HG02763 (cell line): Measurements from ENCODE around the gene KIAA0825.

Experiments
- ATAC-seq: cut with Tn5 transposase; IDR thresholded peaks from one replicate; pipeline ENCODE4 v1.9.1; 2021; ENCODE audit warnings: mild to moderate bottlenecking, moderate library complexity; ENCODE audit not compliant: unreplicated experiment

KIAA0825 gene, protein sequence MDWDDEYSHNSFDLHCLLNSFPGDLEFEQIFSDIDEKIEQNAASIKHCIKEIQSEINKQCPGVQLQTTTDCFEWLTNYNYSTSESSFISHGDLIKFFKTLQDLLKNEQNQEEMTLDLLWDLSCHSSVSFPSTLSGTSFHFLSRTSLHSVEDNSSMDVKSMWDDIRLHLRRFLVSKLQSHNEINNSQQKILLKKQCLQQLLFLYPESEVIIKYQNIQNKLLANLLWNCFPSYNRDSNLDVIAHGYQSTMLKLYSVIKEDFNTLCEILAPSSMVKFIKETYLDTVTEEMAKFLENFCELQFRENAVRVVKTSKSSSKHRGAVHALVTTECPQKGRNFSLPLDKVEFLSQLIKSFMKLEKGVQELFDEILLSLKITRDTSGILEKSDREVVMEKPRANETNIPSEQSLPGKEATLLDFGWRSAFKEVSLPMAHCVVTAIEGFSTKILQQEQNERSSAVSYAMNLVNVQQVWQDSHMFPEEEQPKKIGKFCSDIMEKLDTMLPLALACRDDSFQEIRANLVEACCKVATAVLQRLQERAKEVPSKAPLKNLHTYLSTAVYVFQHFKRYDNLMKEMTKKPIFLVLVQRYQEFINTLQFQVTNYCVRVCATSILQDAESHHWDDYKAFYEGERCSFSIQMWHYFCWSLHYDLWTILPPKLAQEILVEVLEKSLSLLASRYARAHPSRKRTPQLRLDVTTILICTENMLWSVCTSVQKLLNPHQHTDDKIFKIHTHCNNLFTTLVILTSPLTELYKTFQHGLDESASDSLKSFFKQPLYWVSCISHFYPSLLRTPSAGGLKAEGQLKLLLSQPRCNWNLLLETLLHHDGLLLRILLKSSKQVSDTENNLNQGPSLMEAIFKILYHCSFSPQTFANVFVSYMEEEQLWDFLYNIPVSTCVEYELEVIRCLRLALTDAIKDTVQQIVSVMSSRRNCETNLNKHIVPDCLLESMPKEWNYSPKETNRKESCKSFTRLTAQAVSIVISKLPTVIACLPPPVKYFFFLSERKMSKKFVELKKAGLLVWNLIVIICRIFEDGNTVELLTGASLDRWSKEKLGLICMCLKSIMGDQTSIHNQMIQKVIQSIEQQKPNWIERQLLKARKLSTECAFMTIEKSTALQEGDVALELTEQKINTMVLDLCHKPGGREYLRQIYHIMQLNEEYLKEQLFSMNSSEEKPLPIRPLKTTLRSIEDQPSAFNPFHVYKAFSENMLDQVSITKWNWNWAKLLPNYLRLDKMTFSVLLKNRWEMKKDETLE (N-terminal part only)

GRCh38 chr5:94618493-94619328 lies at the start of gene KIAA0825, which contains the start of gene SLF1:
KIAA0825 (minus strand) TSS chr5:94618604; CDS start chr5:94537126, 81,478 bp downstream.
SLF1 (plus strand) TSS chr5:94618669; CDS start chr5:94628811, 10,142 bp downstream.
- ATAC-seq, result peak; percentile 95

DNA sequence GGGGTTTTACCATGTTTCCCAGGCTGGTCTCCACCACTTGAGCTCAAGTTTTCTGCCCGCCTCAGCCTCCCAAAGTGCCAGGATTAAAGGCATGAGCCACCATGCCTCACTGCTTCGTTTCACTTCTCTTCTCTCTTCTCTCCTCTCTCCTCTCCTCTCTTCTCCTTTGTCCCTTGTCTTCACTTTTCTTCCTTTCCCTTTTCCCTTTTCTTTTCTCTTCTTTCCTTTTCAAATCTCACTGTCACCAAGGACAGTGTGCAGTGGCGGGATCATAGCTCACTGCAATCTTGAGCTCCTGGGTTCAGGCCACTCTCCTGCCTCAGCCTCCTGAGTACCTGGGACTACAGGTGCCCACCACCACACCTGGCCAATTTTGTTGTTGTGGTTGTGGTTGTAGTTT lies 49.5 kb upstream of the KIAA0825 start:
- ATAC-seq, result no peak

DNA sequence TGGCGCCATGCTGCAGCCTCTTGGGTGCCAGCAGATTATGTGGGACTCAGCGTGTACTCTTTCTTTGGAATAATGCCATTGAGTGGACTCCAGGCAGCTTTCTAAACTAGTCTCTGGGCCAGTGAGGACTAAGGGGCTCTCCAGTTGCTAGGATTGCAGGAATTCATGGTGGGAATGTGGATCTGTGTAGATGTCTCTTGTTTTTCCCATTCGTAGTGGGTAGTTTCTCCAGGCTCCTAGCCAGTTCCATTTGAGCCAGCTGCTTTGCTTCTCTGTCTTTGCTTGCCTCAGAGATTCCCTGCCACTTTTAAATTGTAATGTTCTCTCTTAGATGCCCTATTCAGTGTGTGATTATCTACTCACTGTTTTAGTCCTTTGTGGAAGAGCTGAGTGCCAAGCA lies 42.7 kb upstream of the KIAA0825 start:
- no peak for ATAC-seq

DNA sequence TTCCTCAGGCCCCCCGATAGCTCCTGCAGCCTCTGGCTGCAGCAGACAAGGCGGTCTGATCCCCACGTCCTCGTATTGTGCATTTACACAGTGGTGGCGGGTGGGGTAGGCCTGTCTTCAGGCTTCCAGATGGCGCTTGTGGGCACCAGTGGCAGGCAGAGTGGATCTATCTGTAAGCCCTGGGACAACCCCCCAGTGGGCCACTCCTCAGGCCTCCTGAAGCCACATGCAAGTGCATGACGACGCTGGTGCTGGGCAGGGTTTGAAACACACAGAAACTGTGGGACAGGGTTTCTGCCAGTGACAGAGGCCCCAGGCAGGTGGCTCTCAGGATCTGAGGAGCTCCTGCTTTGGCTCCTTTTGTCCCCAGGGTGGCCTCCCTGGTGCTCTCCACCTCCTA lies 42.1 kb upstream of the KIAA0825 start:
- ATAC-seq, result no peak

GRCh38 chr5:94658272-94658671 lies 39.9 kb upstream of the KIAA0825 start:
- no peak for ATAC-seq

- ATAC-seq, result no peak
These were observed 31.5 kb upstream of the KIAA0825 start for GRCh38 chr5:94649874-94650273.

DNA sequence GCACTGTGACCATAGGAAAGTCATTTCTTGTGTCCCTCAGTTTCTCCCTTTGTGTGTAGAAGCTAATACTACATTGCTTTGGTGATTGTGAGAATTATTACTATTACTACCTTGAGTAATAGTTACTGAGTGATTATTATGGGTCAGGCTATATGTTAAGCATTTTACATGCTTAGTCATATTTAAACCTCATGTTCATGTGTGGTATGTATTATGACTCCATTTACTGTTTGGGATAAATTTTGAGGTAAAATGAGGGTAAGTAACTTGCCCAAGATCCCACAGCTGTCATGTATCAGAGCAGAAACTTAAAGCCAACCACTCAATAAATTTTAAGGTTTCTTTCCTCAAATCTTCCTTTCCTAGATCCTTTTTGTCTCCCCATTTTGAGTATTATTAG lies 28.4 kb upstream of the KIAA0825 start:
- no peak for ATAC-seq

DNA sequence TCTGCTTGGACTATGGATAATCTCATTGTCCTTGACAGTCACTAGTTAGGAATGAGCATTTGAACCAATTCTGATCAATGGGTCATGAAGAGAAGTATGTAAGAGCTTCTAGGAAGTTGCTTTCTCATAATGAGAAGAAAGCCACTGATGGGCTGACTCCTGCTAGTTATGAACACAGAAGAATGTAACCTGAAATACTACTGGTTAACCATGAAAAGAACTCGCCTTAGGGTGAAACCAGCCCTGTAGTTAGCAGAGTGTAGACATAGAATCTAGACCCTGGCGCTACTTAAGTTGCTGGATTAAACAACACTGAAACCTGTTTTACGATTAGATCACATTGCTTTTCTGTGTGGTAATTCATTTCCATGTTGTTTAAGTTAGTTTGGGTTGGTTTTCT lies 26.6 kb upstream of the KIAA0825 start:
- ATAC-seq, result no peak

DNA sequence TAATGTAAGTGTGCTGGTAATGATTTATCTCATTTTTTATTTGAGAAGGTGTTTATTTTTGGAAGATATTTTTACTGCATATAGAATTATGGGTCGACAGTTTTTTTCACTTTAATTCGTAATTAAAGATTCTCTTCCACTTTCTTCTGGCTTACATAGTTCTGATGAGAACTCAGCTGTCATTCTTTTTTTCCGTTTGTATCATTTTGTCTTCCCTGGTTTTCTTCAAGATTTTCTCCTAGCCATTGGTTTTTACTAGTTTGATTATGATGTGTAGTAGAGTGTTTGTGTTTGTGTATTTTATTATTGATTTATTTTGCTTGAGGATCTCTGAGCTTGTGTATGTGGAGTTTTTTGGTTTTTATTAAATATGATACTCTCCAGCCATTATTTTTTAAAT lies 21.8 kb upstream of the KIAA0825 start:
- ATAC-seq, result no peak

GRCh38 chr5:94632024-94632423 lies 13.6 kb upstream of the KIAA0825 start:
- ATAC-seq, result peak; percentile 96

DNA sequence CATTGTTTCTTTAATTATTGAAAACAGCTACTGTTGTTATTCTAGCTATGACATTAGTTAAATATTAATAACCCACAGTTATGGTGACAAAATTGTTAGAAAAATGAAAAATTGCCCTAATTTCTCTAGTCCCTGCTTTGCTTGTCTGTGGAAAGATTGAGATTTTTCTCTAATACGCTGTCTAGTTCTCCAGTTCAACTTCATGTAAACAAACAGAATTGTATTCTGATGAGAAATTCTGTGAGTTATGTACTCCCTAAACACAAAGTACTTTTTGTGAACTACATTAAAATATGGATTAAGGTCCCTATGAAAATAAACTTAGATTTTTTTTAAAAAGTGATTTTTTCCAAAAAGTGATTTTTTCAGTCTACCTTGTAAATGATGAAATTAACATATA lies 8.8 kb upstream of the KIAA0825 start:
- ATAC-seq, result no peak

DNA sequence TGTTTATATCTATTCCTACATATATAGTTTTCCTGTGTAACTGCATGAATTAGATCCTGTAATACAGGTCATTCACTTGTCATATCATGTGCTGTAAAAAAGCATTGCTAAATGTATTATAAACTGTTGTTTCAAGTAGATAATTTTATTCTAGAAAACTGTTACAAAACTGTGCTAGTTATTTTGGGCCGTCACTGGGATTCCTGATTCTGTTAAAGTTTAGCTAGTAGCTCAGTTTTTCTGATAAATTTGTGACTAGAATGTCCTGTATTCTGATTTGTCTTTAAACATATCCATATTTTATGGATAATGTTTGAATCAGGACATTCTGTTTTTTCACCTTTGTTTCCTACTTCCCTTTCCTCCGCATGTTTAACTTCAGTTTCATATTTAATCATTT lies 5.5 kb upstream of the KIAA0825 start:
- ATAC-seq, result no peak

DNA sequence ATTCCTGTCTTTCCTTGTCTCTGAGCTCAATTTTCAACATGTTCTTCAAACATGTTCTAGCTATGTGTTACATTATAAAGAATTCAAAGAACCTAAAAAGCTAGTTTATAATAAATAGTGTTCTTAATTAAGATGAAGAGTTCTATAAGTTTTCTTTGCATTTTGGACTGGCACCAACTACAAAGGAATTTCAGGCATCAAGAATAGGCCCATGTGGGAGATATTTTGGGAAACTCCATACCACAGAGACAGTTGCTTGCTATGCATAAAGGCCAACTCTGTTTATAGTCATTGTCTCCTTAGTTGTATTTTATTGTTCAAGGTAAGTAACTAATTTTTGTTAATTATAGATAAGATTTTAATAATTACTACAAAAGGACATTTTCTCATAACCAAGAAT lies 4.6 kb upstream of the KIAA0825 start:
- ATAC-seq, result no peak

DNA sequence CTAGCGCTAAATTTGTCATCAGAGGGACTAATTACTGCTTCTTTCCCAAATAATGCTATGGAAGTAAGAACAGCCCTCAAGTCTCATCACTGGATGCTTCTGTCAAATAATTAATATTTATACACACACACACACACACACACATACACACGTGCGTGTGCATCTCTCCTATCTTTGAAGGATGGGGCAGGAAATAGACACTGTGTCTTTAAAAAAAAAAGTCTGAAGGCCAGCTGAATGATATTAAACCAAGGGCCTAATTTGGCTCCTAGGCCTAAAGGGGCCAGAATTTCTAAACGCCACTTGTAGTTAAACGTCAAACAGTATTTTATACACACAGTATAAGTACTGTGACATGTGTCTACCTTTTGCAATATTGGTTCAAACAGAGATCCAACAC lies 3.4 kb upstream of the KIAA0825 start:
- no peak for ATAC-seq

DNA sequence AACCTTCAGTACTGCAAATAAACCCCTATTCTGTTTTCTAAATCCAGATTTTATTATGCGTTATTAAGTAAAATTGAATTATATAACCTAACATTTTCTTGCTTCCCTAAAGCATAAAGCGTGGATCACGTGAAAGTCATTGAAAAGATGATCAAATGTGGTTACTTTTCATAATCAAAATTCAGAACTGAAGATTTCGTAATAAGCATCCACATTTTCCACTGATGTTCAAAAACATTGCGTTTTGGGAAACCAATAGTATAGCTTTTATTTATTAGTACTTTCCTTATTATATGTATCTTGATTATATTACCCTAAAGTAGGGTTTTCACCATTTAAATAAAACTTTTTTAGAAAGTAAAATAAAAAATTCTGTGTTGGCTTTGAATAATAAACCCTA lies 1.9 kb upstream of the KIAA0825 start:
- ATAC-seq, result no peak

DNA sequence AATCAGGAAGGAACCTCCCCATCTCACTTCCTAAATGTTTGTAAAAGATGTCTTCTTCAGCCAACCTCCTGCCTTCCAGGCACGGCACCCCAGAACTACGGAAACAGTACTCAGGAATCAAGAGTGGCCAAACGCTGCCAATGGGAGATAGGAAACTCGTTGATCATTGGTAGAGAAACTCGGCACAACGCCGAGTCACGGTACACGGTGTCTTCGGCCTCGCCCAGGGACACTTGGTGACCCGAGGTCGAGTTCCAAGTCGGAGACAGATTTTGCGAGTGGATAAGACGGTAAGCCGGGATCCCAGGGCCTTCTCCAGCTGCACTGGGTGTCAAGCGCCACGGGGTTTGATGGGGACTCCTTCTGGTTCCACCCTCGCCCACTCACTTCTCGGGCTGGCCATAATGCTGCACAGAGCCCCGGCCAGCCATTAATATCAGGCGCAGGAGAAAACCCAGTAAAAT lies 343 bp downstream of the KIAA0825 start:
- ATAC-seq, result peak; percentile 28

DNA sequence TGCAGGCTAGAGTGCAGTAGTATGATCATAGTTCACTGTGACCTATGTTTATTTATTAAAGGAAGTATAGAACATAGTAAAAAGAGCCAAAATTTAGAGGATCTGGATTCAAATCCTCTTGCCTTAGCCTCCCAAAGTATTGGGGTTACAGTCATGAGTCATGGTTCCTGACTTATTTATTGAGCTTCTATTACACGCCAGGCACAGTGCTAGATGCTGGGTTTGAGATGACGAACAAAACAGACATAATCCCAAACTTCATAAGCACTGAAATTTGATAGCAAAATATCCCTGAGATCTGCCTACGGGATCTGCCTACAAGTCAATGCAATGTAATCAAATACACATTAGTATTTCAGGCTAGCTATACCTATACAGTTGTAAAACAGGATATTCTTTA lies 2.5 kb downstream of the KIAA0825 start:
- no peak for ATAC-seq

GRCh38 chr5:94614156-94614805 lies 4.1 kb downstream of the KIAA0825 start:
- ATAC-seq, result no peak

DNA sequence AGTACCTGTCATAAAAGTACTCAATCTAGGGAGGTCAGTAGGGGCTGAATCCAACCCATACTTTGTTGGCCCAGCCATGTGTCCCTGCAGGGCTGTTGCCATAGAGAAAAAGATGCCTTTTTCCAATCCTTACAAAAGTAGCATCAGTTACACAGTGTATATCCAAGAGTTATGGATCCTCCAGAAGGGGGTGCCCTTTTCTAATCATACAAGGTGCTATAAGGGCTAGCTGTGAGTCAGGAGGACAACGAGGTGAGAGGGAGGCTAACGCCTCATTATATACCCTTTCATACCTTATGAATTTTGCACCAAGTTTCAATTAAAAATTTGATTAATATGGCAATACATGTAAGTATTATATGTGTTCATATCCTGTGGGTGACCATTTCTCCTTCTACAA lies 4.8 kb downstream of the KIAA0825 start:
- ATAC-seq, result no peak
